GM21526 (cell line): ENCODE data around the gene MORF4L1.
A peak's percentile ranks its signal among the peaks of the same experiment; 100 is the strongest.
"Not testable (repeated sequence)": the region's sequence is repeated elsewhere in the genome, so short reads cannot be mapped to it uniquely, and the experiment has no call there.

Source experiments
- ATAC-seq: cut with Tn5 transposase; IDR thresholded peaks from one replicate; pipeline ENCODE4 v1.9.1; 2021; ENCODE audit warnings: moderate library complexity; ENCODE audit not compliant: unreplicated experiment, low FRiP score

Gene MORF4L1

DNA sequence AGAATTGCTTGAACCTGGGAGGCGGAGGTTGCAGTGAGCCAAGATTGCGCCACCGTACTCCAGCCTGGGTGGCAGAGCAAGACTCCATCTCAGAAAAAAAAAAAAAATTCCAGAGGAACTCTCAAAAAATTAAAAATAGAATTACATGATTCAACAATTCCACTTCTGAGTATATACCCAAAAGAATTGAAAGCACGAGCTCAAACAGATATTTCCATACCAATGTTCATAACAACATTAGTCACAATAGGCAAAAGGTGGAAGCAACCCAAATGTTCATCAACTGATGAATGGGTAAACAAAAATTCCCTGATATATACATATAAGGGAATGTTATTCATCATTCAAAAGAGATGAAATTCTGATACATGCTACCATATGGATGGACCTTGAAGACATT is 16.9 kb upstream of the MORF4L1 start:
- no peak for ATAC-seq

DNA sequence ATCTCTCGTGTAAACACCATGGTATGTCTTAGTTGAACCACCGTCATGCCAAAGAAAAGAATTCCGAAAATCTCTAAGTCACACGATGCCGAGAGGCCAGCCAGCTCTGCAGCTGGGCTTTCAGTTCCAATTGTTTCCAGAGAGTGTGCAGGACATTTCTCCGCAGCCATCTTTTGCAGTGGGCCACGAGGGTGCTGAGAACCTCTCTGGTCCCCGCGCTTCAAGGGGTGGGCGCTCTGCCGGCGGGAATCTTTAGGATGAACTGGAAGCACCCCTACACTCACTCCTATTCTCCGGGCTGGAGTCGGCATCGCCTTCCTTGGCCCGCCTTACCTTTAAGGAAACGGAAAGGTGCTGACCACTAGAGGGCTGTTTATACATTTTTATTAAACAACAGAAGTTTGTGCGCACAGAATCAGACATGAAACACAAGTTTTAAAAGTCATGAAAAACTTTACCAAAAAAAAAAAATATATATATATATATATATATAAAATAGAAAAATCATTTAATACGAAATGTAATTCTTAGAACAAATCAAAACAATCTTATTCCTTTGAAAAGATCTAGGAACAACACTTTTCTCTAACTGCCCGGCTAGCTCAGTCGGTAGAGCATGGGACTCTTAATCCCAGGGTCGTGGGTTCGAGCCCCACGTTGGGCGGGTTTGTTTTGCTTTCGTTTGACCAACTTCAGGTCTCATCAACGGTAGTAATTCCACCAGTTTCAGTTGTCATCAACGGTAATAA is 12.5 kb upstream of the MORF4L1 start:
- no peak for ATAC-seq

GRCh38 chr15:78865585-78865984 is 7.1 kb upstream of the MORF4L1 start:
- ATAC-seq, result not testable (repeated sequence)

GRCh38 chr15:78866031-78866430 is 6.7 kb upstream of the MORF4L1 start:
- ATAC-seq, result not testable (repeated sequence)

DNA sequence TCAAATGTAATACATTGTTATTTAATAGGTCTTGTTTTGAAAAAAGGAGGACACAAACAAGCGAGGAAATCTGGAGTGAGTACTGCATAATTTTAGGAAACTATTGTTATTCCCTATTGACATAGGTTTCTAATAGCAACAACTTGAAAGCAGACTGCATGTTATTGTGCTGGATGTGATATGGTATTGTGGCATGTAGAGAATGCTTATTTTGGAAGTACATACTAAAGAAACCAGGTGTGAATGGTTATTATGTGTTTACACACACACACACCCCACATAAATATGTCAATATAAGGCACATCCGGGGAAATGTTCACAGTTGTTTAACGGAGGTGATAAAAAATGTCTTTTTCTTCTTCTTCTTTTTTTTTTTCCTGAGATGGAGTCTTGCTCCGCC is 5.9 kb upstream of the MORF4L1 start:
- ATAC-seq, result no peak

DNA sequence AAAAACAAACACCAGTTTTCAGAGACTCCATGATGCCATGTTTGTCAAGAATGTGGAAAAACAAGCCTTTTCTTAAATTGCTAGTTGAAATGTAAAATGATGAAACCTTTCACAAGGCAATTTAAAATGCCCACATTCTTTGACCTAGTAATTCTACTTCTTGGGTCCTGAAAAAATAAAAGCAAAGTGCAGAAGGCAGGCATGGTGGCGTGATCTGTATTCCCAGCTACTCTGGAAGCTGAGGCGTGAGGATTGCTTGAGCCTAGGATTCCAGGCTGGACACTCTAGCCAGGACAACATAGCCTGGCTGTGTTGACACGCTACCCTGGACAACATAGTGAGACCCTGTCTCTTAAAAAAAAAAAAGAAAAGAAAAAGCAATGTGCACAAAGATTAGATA is 4.3 kb upstream of the MORF4L1 start:
- no peak for ATAC-seq

DNA sequence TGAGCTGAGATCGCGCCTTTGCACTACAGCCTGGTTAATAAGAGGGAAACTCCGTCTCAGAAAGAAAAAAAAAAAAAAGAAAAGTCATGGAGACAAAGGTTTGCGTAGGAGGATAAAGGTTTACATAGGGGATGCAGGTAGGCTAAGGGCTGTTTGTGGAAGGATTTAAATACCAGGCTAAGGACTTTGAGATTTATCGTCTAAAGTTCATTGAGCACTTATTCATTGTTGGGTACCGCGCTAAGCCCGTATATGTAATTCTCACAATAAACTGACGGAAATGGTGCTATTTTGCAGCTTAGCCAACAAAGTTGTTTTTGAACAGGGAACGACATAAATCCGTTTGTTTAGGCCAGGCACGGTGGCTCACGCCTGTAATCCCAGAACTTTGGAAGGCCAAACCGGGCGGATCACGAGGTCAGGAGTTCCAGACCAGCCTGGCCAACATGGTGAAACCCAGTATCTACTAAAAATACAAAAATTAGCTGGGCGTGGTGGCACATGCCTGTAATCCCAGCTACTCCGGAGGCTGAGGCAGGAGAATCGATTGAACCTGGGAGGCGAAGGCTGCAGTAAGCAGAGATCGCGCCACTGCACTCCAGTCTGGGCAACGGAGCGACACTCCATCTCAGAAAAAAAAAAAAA is 1.1 kb upstream of the MORF4L1 start:
- not testable (repeated sequence) for ATAC-seq

DNA sequence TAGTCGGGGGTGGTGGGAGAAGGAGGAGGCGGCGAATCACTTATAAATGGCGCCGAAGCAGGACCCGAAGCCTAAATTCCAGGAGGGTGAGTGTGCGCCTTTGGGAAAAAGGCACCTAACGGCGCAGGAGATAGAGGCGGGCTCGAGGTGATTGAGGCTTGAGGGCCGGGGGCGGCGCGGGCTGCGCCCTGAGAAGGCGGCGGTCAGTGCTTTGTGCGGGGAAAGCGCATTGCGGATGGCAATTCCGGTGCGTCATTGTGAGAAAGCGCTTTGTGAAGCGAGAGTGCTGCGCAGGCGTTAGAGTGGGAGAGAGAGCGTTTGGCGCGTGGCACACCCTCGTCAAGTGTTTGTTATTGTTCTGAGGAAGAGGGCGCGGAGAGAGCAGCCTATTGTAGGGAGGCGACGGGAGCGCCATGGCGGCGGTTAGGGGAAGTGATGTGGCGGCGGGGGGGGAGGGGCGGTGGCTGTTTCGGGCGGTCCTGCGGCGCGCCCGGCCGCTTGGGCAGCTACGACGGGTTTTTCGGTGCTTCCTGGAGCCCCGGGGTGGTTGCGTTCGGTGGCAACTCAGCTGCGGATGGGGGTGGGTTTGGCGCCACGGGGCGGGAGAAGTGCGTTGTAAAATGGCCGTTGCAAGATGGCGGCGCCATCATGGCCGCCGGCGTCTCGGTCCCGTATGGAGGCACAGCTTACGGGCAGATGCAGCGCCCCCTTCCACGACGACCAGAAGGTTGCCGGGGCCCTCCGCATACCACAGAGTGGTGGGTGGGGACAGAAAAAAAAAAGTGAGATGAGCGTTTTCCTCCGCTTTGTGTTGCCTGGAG is 492 bp downstream of the MORF4L1 start:
- peak; percentile 68 for ATAC-seq

GRCh38 chr15:78873793-78874765 is 1.4 kb downstream of the MORF4L1 start:
- no peak for ATAC-seq

DNA sequence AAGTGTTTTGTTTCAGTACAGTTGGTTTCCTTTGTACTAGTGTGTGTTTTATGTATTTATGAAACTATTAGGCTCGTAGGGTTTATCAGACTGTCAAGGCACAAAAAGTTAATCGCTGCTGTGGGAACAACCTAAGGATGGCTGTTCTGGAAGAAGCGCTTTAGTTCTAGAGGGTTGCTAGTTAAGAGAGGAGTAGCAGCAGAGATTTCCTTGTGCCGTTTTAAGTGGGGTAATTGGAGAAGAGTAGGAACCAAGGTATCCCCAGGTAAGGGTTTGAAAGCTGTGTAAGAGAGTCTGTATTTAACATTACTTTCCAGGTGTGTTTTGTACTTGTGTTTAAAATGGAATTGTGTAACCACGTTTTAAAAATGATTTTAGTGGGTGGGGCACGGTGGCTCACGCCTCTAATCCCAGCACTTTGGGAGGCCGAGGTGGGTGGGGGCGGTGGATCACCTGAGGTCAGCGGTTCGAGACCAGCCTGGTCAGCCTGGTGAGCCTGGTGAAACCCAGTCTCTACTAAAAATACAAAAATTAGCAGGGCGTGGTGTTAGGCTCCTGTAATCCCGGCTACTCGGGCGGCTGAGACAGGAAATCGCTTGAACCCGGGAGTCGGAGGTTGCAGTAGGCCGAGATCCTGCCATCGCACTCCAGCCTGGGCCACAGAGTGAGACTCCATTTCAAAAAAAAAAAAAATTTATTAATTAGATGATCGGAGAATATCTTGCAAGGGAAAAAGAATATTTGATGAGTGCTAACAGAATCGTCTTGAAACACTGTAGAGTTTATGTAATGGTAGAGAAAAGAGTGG is 2.6 kb downstream of the MORF4L1 start:
- ATAC-seq, result no peak

- ATAC-seq, result not testable (repeated sequence)
Measured at GRCh38 chr15:78876954-78877353, 4.3 kb downstream of the MORF4L1 start.

- no peak for ATAC-seq
Measured at GRCh38 chr15:78878356-78878755, 5.7 kb downstream of the MORF4L1 start.

DNA sequence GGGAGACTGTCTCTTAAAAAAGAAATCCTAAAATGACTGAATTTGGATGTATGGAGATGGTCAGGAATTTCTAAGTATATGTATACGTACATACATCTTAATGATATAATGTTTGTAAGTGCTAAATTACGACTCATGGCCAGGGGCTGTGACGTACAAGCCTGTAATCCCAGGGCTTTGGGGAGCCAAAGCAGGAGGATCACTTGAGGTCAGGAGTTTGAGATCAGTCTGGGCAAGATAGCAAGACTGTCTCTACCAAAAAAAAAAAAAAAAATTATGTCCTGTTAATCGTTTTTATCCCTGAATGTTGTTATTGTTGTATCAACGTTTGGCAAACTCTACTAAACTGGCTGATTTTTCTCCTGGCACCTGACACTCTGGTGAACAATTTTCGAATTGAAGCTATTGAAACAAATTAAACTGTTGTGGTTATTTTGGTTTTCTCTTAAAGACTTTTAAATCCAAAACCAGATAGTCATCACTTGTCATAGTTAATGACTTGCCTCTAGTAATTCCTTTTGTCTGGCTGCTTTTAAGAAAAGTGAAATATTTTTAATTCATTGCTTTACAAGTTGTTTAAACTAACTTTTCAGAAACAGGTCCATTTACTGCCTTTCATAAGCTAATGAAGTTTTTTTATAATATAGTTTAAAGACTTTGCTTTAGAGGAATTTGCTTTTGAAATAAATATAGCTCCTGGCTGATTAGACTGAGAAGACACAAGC is 7.0 kb downstream of the MORF4L1 start:
- no peak for ATAC-seq

DNA sequence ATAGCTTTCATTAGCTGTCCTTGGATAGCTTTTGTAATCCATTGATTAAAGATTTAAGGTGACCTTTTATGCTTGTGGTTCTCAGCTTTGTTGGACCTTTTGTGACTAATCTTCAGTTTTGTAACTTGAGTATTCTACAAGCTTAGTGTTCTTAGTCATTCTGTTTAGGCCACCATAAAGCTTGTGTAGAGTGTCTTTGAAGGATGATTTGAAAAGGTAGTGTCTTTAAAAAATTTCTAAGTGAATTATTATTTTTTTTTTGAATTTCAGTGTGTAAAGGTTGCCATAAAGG is 7.5 kb downstream of the MORF4L1 start:
- no peak for ATAC-seq

DNA sequence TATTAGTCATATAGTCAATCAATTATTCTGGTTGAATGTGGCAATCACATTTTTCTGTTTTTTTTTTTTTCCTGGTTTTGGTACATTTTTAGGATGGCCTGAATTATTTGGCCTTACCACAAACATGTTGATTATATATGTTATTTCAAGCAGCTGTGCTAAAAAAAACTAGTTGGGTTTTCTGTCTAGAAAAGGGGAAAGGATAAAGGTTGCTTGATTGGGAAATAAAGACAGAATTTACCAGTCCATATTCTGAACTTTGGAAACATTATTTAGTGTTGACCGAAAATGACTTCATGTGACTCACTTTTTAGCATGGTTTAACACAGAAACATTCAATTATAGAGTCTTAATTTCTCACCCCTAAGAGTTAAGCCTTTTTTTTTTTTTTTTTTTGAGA is 8.1 kb downstream of the MORF4L1 start:
- no peak for ATAC-seq

- ATAC-seq, result no peak
Measured at GRCh38 chr15:78881681-78882080, 9.0 kb downstream of the MORF4L1 start.

- no peak for ATAC-seq
Measured at GRCh38 chr15:78889000-78889399, 16.3 kb downstream of the MORF4L1 start.

- no peak for ATAC-seq
Measured at GRCh38 chr15:78893538-78893937, 20.8 kb downstream of the MORF4L1 start.

DNA sequence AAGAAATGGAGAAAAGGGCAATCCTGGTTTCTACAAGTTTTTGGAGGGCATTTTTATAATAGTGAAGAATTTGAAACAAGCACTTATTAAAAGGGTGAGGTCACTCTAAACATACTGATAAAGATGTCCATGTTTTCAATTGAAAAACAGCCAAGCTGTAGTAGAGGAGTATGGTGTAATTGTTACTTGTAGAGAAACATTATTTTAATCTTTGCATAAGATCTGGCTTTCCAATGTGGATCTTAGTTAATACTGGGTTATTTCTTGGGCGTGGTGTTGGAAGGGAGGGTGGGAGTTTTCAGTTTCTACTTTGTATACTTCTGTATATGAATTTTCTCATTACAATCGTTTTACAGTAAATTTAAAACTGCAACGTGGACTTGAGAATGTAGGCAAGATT is 22.8 kb downstream of the MORF4L1 start:
- no peak for ATAC-seq
